ENCODE results near the gene PARVG. TPM values are rescaled to one million over a fixed set of nuclear protein-coding genes. Genes with fewer than 3 reads are reported as not detected.

Gene PARVG
- total RNA-seq, 2 experiments from 2014 or later: 175 to 186 TPM

DNA sequence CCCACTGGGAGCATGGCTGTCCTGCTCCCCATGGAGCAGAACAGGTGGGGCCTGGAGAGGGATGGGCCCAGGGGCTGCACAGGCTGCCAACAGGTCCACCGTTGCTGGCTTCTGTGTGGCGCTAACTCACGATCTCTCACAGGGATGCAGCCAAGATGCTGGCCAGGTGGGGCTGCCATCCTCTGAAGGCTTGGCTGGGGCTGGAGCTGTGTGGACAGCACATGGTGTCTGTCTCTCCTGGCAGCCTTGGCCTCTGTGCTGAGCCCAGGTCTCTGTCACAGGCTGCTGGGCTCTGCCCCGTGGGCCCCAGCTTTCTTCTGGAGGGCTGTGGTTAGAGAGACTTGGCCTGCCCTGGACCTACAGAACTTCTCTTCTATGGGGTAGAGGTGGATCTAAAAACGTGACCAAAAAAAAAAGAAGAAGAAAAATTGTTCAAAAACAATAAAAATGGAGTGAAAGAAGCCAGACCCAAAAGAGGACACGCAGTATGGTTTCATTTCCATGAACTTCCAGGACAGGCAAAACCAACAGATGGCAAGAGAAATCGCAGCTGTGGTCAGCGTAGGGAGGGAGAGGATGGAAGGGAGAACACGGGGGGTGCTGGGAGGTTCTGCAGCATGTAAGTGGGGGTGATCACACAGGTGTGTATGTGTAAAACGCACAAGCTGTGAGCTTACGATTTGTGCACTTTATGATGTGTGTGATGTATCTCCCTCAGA lies 12.2 kb downstream of the PARVG start:
- peaks cover 50% of the 10 kb centered on the region for H3K36me3 Mint-ChIP-seq (ENCODE audit: low read depth)
- ATAC-seq (peak; percentile 11), DNase-seq (no peak)
- H3K27ac Mint-ChIP-seq: peak overlapping the region; percentile 58
- H3K4me1 Mint-ChIP-seq (ENCODE audit: low read depth): peaks cover 42% of the 10 kb centered on the region
- no peak overlapping the region for H3K4me3 Mint-ChIP-seq
- ChIA-PET POLR2A (interaction anchor here (7.7 kb wide), 1 partner anchor 11 kb away, joined by 53 read pairs; the partner anchor contains the start of gene PARVG), CTCF (interaction anchor here (1.3 kb wide), 1 partner anchor 200 kb away, joined by 3 read pairs; no protein-coding TSS in a partner anchor)
- H3K27me3 Mint-ChIP-seq (ENCODE audit: low read depth): no peaks in the 10 kb centered on the region
- H3K9me3 Mint-ChIP-seq (ENCODE audit: insufficient read depth): no peaks in the 10 kb centered on the region

GRCh38 chr22:44193535-44193891 lies 12.8 kb downstream of the PARVG start:
- H3K27me3 Mint-ChIP-seq (ENCODE audit: low read depth): no peaks in the 10 kb centered on the region
- DNase-seq: no peak
- peak; percentile 8 for ATAC-seq
- H3K4me1 Mint-ChIP-seq (ENCODE audit: low read depth): peaks cover 42% of the 10 kb centered on the region
- H3K36me3 Mint-ChIP-seq (ENCODE audit: low read depth): peaks cover 55% of the 10 kb centered on the region
- H3K9me3 Mint-ChIP-seq (ENCODE audit: insufficient read depth): no peaks in the 10 kb centered on the region
- H3K4me3 Mint-ChIP-seq: no peak overlapping the region
- H3K27ac Mint-ChIP-seq: peak overlapping the region; percentile 41
- ChIA-PET CTCF (interaction anchor here (1.3 kb wide), 1 partner anchor 200 kb away, joined by 3 read pairs; no protein-coding TSS in a partner anchor), POLR2A (interaction anchor here (7.7 kb wide), 1 partner anchor 11 kb away, joined by 53 read pairs; the partner anchor contains the start of gene PARVG)

- no peak overlapping the region for H3K27ac Mint-ChIP-seq
- POLR2A ChIA-PET: interaction anchor here (1.0 to 7.7 kb wide), 2 partner anchors 9 to 12 kb away, joined by 3 to 53 read pairs; partner anchors contain the start of gene PARVG
- CTCF ChIA-PET: no interaction called here
- H3K27me3 Mint-ChIP-seq (ENCODE audit: low read depth): no peaks in the 10 kb centered on the region
- DNase-seq: no peak
- peaks cover 64% of the 10 kb centered on the region for H3K36me3 Mint-ChIP-seq (ENCODE audit: low read depth)
- H3K4me3 Mint-ChIP-seq: no peak overlapping the region
- ATAC-seq: no peak
- peaks cover 49% of the 10 kb centered on the region for H3K4me1 Mint-ChIP-seq (ENCODE audit: low read depth)
- no peaks in the 10 kb centered on the region for H3K9me3 Mint-ChIP-seq (ENCODE audit: insufficient read depth)
Measured at GRCh38 chr22:44194569-44194968, 13.8 kb downstream of the PARVG start.

DNA sequence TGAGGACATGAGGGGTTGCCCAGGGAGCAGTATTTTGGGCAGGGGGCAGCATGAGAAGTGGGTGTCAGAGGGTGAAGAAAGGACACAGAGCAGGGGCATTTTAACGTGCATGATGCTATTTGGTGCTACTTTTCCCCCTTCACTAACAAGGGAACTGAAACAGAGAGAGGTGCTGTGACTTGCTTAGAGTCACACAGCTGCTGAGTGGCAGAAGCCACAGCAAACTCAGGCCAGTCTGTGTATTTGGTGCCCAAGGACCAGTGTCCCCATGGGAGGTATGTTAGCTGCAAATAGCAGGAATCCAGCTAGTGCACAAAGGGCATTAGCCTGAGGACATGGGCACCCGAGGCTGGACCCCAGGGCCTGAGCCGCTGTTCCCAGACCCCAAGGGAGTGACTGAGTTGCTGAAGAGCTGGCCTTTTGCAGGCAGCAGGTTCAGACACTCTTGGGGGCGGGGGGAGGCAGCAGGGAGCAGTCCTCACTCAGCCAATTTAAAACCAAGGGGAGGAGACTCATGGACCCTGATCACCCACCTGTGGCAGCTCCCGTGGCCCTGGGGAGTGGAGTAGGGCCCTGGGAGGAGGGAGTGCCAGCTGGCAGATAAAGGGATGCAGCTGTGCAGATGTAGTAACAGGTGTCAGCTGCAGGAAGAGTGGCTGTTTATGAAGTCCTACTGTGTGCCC lies 14.6 kb downstream of the PARVG start:
- Mint-ChIP-seq H3K9me3 (ENCODE audit: insufficient read depth) (no peaks in the 10 kb centered on the region), H3K4me3 (no peak overlapping the region), H3K27ac (no peak overlapping the region), H3K4me1 (ENCODE audit: low read depth) (peaks cover 51% of the 10 kb centered on the region), H3K27me3 (ENCODE audit: low read depth) (no peaks in the 10 kb centered on the region), H3K36me3 (ENCODE audit: low read depth) (peaks cover 67% of the 10 kb centered on the region)
- ChIA-PET CTCF (interaction anchor here (2.0 kb wide), 1 partner anchor 14 kb away, joined by 5 read pairs; no protein-coding TSS in a partner anchor), POLR2A (interaction anchor here (1.0 to 7.7 kb wide), 2 partner anchors 9 to 13 kb away, joined by 3 to 53 read pairs; partner anchors contain the start of gene PARVG)
- ATAC-seq (no peak), DNase-seq (no peak)

- Mint-ChIP-seq H3K4me1 (ENCODE audit: low read depth) (peaks cover 53% of the 10 kb centered on the region), H3K27ac (no peak overlapping the region), H3K27me3 (ENCODE audit: low read depth) (no peaks in the 10 kb centered on the region), H3K4me3 (no peak overlapping the region), H3K36me3 (ENCODE audit: low read depth) (peaks cover 73% of the 10 kb centered on the region), H3K9me3 (ENCODE audit: insufficient read depth) (no peaks in the 10 kb centered on the region)
- CTCF ChIA-PET: interaction anchor here (2.0 kb wide), 1 partner anchor 15 kb away, joined by 5 read pairs; no protein-coding TSS in a partner anchor
- no peak for ATAC-seq
- no peak for DNase-seq
- POLR2A ChIA-PET: interaction anchor here (7.7 kb wide), 1 partner anchor 14 kb away, joined by 53 read pairs; the partner anchor contains the start of gene PARVG
Measured at GRCh38 chr22:44196241-44196640, 15.5 kb downstream of the PARVG start.

DNA sequence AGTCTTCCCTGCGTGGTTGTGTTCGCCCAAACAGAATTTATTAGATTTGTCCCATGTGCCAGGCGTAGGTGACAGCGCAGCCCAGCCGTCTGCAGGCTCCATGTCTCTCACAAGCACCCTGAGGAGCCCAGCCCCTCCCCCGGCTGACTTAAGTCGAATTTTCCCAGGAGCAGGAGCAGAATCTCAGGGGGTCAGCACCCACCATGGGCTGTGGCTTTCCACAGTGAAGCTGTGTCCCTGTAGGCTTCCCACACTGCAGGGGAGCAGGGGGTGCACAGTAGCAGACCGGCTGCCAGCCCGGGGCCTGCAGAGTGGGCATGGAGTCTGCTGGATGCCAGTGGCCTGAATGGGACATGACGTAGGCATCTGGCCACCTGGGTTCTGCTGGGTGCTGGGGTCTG lies 16.0 kb downstream of the PARVG start:
- no peaks in the 10 kb centered on the region for H3K27me3 Mint-ChIP-seq (ENCODE audit: low read depth)
- H3K36me3 Mint-ChIP-seq (ENCODE audit: low read depth): peaks cover 71% of the 10 kb centered on the region
- CTCF ChIA-PET: interaction anchor here (2.0 kb wide), 1 partner anchor 16 kb away, joined by 5 read pairs; no protein-coding TSS in a partner anchor
- ATAC-seq (no peak), DNase-seq (no peak)
- no peak overlapping the region for H3K27ac Mint-ChIP-seq
- POLR2A ChIA-PET: interaction anchor here (7.7 kb wide), 1 partner anchor 14 kb away, joined by 53 read pairs; the partner anchor contains the start of gene PARVG
- H3K4me1 Mint-ChIP-seq (ENCODE audit: low read depth): peaks cover 51% of the 10 kb centered on the region
- no peaks in the 10 kb centered on the region for H3K9me3 Mint-ChIP-seq (ENCODE audit: insufficient read depth)
- no peak overlapping the region for H3K4me3 Mint-ChIP-seq

DNA sequence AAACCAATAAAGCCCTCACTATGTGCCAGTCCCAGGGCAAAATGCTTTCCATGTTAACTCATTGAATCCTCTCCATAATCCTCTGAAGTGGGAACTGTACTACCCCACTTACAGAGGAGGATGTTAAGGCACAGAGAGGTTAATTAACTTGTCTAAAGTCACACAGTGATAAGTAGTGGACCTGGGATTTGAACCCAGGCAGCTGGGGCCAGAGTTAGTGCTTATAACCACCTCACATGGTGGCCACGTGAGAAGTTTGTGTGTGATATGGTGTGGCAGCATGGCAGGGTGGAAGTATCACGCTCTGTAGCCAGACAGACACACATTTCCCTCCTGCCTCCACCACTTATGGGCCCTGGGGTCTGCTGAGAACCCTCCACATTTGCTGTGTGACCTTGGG lies 16.5 kb downstream of the PARVG start:
- DNase-seq: no peak

DNA sequence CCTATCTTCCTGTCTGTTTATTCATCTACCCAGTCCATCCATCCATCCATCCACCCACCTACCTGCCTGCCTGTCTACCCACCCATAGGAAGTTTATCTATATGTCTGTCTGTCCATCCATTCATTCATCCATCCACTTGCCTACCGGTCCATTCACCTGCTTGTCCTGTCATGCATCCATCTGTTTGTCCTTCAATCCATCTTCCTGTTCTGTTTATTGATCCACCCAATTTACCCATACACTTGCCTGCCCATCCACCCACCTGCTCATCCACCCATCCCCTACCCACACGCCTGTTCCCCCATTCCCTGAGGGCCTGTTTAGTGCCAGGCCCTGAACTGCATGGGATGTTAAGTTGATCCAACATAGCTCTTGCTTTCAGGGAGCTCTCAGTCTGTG lies 18.4 kb downstream of the PARVG start:
- Mint-ChIP-seq H3K4me1 (ENCODE audit: low read depth) (peaks cover 30% of the 10 kb centered on the region), H3K27me3 (ENCODE audit: low read depth) (no peaks in the 10 kb centered on the region), H3K36me3 (ENCODE audit: low read depth) (peaks cover 68% of the 10 kb centered on the region), H3K27ac (peak overlapping the region; percentile 28), H3K9me3 (ENCODE audit: insufficient read depth) (no peaks in the 10 kb centered on the region), H3K4me3 (no peak overlapping the region)
- ChIA-PET CTCF (no interaction called here), POLR2A (interaction anchor here (0.9 to 1.2 kb wide), 3 partner anchors 11 to 19 kb away, joined by 3 to 5 read pairs (median 3); partner anchors contain the start of gene PARVG)
- ATAC-seq: no peak
- DNase-seq: no peak

More for the DNA sequence above, 16.5 kb downstream of the PARVG start:
- H3K4me3 Mint-ChIP-seq: no peak overlapping the region
- H3K4me1 Mint-ChIP-seq (ENCODE audit: low read depth): peaks cover 46% of the 10 kb centered on the region
- H3K9me3 Mint-ChIP-seq (ENCODE audit: insufficient read depth): no peaks in the 10 kb centered on the region
- H3K36me3 Mint-ChIP-seq (ENCODE audit: low read depth): peaks cover 72% of the 10 kb centered on the region
- no peak overlapping the region for H3K27ac Mint-ChIP-seq
- ChIA-PET CTCF (no interaction called here), POLR2A (interaction anchor here (7.7 kb wide), 1 partner anchor 15 kb away, joined by 53 read pairs; the partner anchor contains the start of gene PARVG)
- ATAC-seq: no peak
- no peaks in the 10 kb centered on the region for H3K27me3 Mint-ChIP-seq (ENCODE audit: low read depth)

DNA sequence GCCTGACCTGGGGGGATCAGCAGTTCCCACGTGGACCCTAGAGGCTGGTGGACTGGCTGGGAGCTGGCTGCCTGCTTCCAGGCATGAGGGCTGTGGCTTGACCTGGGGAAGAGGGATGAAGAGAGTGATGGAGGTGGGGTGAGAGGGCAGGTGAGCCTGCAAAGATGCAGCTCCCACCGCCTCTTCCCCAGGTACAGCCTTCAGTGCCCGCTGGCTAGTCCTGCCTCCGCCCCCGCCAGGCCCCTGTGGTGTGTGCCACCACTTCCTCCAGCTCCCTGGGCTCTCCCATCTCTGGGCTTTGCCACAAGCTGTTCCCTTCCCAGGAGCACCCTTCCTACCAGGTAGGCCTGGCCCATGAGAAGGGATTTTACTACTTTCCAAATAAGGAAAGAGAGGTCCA lies 19.1 kb downstream of the PARVG start:
- H3K27me3 Mint-ChIP-seq (ENCODE audit: low read depth): no peaks in the 10 kb centered on the region
- DNase-seq: no peak
- no peaks in the 10 kb centered on the region for H3K9me3 Mint-ChIP-seq (ENCODE audit: insufficient read depth)
- H3K27ac Mint-ChIP-seq: peak overlapping the region; percentile 27
- no peak for ATAC-seq
- CTCF ChIA-PET: no interaction called here
- POLR2A ChIA-PET: interaction anchor here (0.9 to 1.2 kb wide), 3 partner anchors 11 to 20 kb away, joined by 3 to 5 read pairs (median 3); partner anchors contain the start of gene PARVG
- no peak overlapping the region for H3K4me3 Mint-ChIP-seq
- peaks cover 24% of the 10 kb centered on the region for H3K4me1 Mint-ChIP-seq (ENCODE audit: low read depth)
- H3K36me3 Mint-ChIP-seq (ENCODE audit: low read depth): peaks cover 63% of the 10 kb centered on the region

- DNase-seq (no peak), ATAC-seq (no peak)
- no peak overlapping the region for H3K4me3 Mint-ChIP-seq
- peaks cover 24% of the 10 kb centered on the region for H3K4me1 Mint-ChIP-seq (ENCODE audit: low read depth)
- H3K27ac Mint-ChIP-seq: peak overlapping the region; percentile 55
- H3K27me3 Mint-ChIP-seq (ENCODE audit: low read depth): no peaks in the 10 kb centered on the region
- no peaks in the 10 kb centered on the region for H3K9me3 Mint-ChIP-seq (ENCODE audit: insufficient read depth)
- CTCF ChIA-PET: no interaction called here
- H3K36me3 Mint-ChIP-seq (ENCODE audit: low read depth): peaks cover 61% of the 10 kb centered on the region
- POLR2A ChIA-PET: interaction anchor here (1.2 kb wide), 1 partner anchor 20 kb away, joined by 3 read pairs; the partner anchor contains the start of gene PARVG
Measured at GRCh38 chr22:44200451-44200850, 19.7 kb downstream of the PARVG start.

GRCh38 chr22:44200855-44201550 lies 20.3 kb downstream of the PARVG start:
- H3K27me3 Mint-ChIP-seq (ENCODE audit: low read depth): no peaks in the 10 kb centered on the region
- peak overlapping the region; percentile 55 for H3K27ac Mint-ChIP-seq
- peaks cover 24% of the 10 kb centered on the region for H3K4me1 Mint-ChIP-seq (ENCODE audit: low read depth)
- POLR2A ChIA-PET: no interaction called here
- H3K36me3 Mint-ChIP-seq (ENCODE audit: low read depth): peaks cover 61% of the 10 kb centered on the region
- H3K9me3 Mint-ChIP-seq (ENCODE audit: insufficient read depth): no peaks in the 10 kb centered on the region
- ATAC-seq: no peak
- CTCF ChIA-PET: no interaction called here
- no peak for DNase-seq
- H3K4me3 Mint-ChIP-seq: no peak overlapping the region

Measured in activated CD8-positive, alpha-beta T cell treated with anti-CD3 and anti-CD28 coated beads, Interleukin-2, amount 10 ng/mL, durations not matched to agents 7 days and 5 days (primary cell).